Stimulated activated naive CD4-positive, alpha-beta T cell treated with Interleukin-2 at 50 U/mL for 16 hours (primary cell): ENCODE data around the gene SHLD1.
"Not testable (repeated sequence)": the region's sequence is repeated elsewhere in the genome, so short reads cannot be mapped to it uniquely, and the experiment has no call there.

Experiments used
- DNase-seq: peaks from one replicate; lab custom pipeline; 2025; lab: John Stamatoyannopoulos, UW

The SHLD1 gene

DNA sequence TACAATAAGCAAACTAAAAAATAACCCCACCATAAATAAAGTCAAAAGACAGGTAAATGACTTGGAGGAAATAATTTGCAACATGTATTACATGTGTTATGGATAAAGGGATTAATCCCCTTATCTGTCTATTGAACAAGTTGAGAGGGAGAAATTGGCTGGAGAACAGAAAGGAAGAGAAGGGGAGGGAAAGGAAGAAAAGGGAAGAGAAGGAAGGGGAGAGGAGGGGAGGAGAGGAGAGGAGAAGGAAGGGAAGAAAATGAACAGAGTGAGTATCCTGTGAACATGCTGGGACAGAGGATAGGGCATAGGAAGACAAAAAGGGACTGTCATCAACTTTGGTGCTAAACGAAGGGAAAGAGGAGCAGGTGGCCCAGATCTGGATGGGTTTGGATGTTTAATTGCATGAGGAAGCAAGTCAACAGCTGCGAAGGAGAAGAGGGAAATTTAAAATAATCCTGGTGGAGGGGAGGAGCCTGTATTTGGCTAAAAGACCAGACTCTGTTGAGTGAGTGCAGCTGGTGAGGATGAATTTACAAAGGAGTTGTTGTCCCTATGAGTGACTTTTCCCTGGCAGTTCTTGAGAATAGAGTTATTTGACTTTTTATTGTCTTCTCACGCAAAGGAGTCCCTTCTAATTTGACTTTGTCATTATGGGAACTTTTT, 14.2 kb upstream of the SHLD1 start:
- no peak for DNase-seq

DNA sequence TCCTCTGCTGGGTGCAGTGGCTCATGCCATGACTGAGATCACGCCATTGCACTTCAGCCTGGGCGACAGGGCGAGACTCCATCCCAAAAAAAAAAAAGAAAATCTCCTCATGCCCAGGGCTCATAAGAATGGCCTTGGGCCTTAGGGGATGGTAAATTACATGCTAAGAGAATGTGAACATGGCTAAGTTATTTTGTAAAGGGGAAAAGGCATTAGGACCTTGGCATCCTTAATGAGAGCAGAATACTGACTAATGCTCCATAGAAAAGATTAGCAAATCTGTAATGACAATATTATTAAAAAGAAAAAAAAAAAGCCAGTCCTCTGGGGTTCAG, 12.6 kb upstream of the SHLD1 start:
- no peak for DNase-seq

DNA sequence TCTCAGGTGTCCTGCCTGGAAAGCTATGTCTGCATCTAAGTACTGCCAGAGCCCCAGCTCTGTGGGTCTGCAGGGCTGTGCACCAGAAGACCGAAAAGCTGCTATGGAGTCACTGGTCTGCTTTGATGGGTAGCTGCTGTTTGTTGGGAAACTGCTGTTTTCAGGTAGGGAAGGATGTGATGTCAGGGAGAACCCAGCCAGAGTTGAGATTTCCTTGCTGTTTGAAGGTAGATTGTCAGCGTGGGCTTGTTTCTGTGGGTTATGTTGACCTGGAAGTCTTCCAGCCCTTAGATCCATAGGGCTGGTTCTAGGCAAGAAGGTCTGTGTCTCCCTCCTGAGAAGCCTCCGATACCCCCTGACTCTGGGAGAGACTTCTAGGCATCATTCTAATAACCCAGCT, 12.2 kb upstream of the SHLD1 start:
- no peak for DNase-seq

DNA sequence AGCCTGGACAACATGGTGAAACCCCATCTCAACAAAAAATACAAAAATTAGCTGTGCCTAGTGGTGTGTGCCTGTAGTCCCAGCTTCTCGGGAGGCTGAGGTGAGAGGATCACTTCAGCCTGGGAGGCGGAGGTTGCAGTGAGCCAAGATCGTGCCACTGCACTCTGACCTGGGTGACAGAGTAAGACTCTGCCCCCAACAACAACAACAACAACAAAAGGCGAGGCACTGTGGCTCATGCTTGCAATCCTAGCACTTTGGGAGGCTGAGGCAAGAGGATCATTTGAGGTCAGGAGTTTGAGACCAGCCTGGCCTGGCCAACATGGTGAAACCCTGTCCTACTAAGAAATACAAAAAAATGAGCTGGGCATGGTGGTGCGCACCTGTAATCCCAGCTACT, 9.6 kb upstream of the SHLD1 start:
- not testable (repeated sequence) for DNase-seq

DNA sequence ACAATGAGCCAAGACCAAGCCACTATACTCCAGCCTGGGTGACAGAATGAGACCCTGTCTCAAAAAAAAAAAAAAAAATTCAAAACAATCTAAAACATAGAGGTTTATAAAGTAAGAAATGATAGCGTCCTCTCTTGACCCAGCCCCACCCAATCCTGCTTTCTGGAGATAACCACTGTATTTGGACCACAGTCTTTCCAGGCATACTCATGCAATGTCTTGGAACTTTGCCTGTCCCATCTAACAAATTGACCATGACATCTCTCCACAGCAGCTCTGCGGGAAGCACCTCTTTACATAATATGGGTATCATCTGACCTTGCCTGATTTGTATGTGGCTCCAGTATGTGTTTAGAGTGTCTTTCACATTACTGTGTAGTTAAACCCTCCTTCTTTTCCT, 9.1 kb upstream of the SHLD1 start:
- no peak for DNase-seq

DNA sequence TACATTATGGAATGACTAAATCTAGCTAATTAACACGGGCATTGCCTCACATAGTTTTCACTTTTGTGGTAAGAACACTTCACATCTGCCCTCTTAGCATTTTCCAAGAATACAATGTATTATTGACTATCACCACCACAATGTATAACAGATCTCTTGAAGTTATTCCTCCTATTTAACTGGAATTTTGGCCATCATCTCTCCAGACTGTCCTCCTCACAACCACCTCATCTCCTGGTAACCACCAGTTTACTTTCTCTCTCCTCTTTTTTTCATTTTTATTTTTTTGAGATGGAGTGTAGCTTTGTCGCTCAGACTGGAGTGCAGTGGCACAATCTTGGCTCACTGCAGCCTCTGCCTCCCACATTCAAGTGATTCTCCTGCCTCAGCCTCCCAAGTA, 8.2 kb upstream of the SHLD1 start:
- no peak for DNase-seq

DNA sequence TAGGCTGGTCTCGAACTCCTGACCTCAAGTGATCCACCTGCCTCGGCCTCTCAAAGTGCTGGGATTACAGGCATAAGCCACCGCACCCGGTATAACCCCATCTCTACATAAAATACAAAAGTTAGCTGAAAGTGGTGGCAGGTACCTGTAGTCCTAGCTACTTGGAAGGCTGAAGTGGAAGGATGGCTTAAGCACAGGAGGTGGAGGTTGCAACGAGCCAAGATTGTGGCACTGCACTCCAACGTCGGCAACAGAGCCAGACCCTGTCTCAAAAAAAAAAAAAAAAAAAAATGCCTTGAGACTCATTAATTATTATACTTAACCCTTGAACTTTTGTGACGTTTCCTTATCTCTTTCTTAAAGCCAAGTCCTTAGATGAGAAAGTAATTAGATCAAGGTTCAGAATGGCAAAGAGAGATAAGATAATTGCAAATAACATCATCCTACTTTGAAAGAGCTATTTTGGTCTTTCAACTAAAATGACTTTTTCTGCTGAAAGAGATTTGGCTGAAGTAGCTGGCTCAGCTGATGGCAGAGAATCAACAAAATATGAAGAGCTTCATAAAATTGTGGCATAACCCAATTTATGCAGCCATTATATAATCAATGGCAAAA, 4.7 kb upstream of the SHLD1 start:
- no peak for DNase-seq

DNA sequence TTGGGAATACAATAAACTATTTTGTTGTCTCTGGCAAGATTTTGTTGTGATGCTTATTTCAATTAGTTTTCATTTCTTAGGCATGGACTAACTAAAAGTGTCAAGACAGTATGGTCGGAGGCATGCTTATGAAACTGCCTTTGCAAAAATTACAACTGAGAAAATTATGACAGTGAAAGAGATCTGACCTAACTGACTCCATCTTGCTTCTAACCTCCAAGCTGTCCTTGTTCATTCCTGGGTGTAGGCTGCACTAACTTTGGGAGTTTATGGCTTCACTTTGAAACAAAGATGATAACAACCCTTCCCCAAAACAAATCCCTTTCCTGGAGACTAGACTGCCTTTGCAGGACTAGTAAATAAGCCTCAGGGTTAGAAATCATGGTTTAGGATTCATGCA, 4.1 kb upstream of the SHLD1 start:
- DNase-seq: no peak

DNA sequence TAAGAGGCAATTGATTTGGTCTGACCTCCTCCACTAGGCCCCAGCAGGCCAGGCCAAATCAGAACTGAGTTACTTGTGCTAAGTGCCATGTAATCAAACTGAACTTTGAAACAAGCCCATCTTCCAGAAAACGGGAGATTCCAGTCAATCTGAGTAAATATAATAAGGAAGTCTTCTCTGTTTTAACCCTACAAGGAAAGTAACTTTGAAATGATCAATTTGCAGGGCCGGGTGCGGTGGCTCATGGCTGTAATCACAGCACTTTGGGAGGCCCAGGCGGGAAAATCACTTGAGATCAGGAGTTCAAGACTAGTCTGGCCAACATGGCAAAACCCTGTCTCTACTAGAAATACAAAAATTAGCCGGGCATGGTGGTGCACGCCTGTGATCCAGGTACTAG, 2.0 kb upstream of the SHLD1 start:
- no peak for DNase-seq

DNA sequence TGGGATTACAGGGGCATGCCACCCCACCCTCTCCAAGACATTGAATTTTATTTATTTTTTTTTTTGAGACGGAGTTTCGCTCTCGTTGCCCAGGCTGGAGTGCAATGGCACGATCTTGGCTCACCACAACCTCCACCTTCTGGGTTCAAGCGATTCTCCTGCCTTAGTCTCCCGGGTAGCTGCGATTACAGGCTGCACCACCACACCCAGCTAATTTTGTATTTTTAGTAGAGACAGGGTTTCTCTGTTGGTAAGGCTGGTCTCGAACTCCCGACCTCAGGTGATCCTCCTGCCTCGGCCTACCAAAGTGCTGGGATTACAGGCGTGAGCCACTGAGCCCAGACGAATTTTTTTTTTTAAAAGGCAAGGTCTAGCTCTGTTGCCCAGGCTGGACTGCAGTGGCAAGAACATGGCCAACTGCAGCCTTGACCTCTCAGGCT, 669 bp upstream of the SHLD1 start:
- not testable (repeated sequence) for DNase-seq

DNA sequence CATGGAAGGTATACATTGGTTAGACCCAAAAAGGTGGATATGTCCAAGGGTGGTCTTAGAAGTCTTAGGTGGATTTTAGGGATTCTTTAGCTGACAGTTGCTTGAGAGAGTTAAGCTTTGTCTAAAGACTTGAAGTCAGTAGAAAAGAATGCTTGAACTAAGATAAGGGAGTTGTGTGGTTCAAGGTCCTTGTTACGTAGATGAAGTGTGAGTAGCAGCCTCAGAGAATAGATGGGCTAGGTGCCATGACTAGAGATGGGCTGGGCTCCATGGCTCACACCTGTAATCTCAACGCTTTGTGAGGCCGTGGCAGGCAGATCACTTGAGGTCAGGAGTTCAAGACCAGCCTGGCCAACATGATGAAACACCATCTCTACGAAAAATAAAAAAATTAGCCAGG, 1.7 kb downstream of the SHLD1 start:
- DNase-seq: no peak

DNA sequence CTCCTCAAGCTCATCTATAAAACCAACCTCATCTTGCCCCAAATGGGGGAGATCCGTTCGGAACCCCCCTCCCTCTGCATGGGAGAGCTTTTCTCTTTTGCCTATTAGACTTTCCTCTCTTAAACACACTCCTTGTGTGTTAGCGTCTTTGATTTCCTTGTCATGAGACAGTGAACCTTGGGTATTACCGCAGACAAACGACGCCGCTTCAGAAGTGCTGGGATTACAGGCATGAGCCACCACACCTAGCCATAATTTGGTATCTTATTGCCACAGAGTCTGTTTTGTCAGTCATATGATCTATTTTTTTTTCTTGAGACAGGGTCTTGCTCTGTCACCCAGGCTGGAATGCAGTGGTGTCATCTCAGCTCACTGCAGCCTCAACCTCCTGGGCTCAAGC, 3.6 kb downstream of the SHLD1 start:
- DNase-seq: no peak

DNA sequence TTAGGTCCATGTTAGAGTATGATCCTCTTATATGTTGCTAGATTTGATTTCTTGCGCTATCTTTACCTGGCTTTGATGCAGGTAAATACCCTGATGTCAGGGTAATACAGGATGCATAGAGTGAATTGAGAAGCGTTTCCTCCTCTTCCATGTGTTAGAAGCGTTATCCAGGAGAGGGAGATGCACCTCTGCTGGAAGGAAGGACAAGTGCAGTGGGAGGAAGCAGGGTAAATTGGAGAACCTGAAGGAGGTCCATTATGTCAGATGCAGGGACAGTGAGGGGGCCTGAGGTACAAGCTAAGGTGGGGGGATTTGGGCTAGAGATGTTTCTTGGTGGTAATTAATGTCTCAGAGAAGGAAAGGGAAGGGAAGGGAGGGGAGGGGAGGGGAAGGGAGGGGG, 7.7 kb downstream of the SHLD1 start:
- no peak for DNase-seq

DNA sequence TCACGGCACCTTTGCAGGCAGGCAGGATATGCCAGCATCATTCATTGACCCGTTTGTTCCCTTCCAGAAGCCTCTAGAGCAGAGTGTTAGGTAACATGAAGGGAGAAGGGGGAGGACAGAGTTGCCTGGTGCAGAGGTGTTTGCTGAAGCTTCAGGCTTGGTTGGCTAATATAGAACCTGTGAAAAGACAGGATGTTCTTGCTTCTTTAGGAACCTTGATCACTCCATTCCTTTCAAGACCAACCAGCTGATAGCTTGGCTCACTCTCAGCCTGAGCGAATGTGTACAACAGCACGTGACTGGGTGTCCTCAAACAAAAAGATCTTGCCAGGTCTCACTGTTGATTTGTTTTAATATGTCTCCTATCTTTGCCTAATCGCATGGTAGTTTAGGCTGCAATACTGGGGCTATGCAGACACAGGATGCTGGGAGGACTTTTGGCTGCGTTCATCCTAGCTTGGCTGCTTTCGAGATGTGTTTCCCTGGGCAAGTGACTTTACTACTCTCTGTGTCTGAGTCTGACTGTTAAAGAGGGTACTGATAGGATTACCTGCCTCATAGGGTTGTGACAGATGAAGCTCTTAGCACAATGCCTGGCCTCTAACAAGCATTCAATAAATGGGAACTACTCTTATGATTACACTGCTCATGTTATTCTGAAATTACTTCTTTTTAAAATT, 16.0 kb downstream of the SHLD1 start:
- DNase-seq: no peak

DNA sequence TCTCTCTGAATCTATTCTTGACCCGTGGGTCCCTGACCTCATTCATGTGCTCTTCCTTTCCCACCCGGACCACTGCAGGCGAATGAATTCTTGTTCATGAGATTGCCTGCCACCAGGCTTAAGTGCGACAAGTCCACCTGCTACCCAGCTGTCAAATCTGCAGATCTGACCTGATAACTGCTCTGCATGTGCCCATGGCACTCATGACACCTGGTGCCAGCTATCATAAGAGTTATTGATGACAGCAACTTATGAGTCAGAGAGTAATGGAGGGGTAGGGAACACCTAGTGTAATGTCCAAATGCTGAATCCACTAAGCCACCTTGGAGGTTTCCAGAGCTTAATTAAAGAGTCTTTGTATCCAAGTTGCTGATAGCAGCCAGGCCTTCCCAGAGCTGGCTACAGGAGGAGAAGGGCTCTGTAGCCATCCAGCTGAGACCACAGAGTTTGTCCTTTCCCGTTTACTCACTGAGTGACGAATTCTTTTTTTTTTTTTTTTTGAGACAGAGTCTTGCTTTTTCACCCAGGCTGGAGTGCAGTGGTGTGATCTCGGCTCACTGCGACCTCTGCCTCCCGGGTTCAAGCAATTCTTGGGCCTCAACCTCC, 17.4 kb downstream of the SHLD1 start:
- DNase-seq: no peak

DNA sequence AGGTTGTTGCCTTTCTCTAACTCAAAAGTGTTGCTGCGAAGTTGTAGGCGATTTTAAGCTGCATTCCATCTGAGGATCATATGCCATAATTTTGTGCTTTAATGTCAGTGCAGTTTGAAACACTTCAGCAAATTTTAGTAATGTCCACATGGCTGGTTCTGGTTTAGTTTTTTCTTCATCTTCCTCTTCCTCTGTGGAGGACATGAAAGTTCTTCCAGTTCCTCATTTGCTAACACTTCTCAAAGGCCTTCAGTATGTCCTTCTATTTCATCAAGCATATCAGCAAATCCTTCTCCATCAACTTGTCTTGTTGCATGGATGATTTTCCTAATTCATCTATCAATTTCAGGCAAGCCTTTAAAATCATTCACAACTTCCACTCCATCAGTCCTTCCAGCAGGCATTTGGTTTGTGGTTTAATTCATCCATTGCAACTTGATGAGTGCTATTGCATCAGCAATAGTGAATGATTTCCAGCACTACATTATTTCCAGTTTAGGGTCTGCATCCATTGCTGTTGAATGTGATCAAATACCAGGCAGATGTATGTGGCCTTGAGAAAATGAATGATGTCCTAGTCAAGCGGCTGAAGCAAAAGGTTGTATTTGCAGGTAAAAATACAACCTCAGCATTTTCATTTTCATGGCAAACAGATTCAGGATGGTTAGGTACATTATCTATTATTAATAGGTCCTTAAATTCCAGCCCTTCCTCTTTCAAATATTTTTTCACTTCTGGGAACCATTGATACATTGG, 20.2 kb downstream of the SHLD1 start:
- no peak for DNase-seq

DNA sequence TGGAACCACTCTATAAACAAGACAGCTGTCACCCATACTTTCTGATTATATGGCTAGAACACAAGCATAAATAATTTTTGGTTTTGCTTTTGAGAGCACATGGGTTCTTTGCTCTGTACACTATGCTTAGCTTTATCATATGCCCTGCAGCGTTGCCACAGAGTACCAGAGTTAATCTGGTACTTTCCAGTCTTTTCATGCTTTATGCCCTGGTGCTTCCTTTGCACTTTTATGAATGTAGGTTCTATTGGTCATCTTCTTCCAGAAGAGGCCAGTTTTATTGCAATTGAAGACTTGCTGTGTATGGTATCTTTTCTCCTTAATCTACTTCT, 20.8 kb downstream of the SHLD1 start:
- DNase-seq: no peak

DNA sequence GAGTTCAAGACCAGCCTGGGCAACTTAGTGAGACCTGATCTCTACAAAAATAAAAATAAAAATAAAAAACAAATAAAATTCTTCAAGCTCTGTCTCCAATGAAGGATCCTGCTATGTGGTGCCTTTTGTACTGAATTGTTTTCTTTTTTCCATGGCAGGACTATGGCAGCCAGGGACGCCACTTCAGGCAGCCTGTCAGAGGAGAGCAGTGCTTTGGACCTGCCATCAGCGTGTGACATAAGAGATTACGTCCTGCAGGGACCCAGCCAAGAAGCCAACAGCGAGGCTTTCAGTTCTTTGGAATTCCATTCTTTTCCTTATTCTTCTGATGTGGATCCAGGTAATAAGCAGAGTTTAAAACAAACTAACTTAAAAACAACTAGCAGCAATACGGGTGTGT, 22.5 kb downstream of the SHLD1 start:
- DNase-seq: no peak

DNA sequence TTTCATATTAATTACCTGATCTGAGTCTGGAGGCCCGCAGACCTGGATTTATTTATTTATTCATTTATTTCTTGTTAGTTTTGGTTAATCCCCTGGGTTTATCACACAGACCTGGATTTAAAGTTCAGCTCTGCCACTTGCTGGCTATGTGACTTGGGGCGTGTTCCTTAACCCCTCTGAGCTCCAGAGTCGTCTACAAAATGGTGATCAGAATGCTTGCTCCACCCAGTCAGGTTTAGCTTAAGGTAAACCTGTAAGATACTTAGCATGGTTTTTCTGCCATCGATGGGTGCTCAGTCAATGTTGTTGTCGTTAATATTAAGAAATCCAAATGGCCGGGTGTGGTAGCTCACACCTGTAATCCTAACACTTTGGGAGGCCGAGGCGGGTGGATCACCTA, 23.4 kb downstream of the SHLD1 start:
- DNase-seq: no peak

DNA sequence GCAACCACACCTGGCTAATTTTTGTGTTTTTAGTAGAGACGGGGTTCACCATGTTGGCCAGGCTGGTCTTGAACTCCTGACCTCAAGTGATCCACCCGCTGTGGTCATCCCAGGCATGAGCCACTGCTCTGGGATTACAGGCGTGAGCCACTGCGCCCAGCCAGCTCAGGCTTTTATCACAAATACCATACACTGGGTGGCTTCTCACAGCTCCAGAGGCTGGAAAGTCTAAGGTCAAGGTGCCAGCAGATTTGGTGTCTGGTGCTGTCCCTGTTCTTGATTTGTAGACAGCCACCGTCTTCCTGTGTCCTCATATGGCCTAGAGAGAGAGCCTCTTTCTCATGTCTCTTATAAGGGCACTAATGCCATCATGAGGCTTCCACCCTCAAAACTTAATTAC, 25.9 kb downstream of the SHLD1 start:
- DNase-seq: no peak

DNA sequence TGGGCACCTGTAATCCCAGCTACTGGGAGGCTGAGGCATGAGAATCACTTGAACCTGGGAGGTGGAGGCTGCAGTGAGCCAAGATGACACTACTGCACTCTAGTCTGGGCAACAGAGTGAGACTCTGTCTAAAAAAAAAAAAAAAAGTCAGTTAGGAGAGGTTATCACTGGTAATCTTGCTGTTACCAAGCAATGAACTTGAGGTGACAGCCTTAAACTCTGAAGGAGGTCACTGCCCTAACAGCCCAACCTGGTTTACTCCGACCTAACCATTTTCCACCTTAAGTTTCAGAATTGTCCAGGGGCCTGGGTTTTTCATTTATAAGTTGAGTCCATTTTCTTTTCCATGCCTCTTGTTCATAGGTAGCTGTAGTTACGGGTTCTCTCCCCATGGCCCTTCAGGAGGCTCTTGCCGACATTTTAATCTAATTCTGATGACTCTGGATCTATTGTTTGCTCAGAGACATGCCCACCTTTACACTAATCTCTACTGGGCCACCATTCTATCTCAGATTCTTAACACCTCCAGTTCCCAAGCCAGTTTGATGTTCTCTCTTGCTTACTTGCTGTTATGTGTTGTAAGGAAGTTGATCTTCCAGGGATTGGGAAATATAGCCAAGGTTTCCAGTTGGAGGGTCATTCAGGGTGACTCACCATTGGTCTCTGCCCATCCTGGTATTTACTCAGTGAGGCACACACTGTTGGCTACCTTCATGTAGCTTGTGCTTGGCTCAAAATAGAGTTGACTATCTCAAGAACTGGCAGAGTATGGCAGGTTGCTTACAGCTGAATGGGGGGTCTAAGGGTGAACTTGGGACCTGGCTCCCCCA, 29.1 kb downstream of the SHLD1 start:
- DNase-seq: no peak

DNA sequence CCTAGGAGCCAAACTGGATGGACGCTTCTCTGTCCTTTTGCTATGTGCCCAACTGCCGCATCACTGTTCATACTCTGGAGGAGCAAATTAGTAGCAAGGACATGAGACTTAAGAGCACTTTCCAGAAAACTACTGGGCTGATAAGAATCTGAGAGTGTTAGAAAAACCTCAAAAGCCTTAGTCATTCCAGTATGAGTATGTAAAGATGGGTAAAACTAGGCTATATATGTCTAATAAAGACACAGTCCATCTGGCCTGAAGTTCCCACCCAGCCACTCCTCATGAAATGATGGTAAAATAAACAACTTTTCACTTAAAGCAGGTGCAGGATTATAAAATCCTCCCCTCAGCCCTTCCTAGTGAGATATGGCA, 30.6 kb downstream of the SHLD1 start:
- DNase-seq: no peak
